GM06990 (cell line): ENCODE results near the gene ASB10.

Source experiments
- DNase-seq: peaks from one replicate; pipeline ENCODE4 v3.0.0-alpha.2; 2011; ENCODE audit not compliant: insufficient read length; ENCODE audit errors: extremely low read depth
- H3K27me3 ChIP-seq: replicated peaks from 2 replicates; pipeline ENCODE4 v1.6.0; 2011; ENCODE audit warnings: low read length; ENCODE audit not compliant: control insufficient read depth, insufficient read depth
- H3K36me3 ChIP-seq: 2 replicates; pipeline ENCODE4 v1.5.1; 2011; ENCODE audit warnings: low read length; ENCODE audit not compliant: control insufficient read depth, insufficient read depth
- H3K4me3 ChIP-seq: replicated peaks from 2 replicates; pipeline ENCODE4 v1.5.1; 2011; ENCODE audit warnings: low read depth, mild to moderate bottlenecking, control low read depth, low read length
- TF ChIP-seq, protein P1 (sequence below): IDR thresholded peaks from 2 replicates; pipeline ENCODE4 v1.5.1; 2011; ENCODE audit warnings: low read length, control low read depth, mild to moderate bottlenecking, inconsistent platforms; ENCODE audit not compliant: insufficient read depth, poor library complexity, severe bottlenecking

Gene ASB10

DNA sequence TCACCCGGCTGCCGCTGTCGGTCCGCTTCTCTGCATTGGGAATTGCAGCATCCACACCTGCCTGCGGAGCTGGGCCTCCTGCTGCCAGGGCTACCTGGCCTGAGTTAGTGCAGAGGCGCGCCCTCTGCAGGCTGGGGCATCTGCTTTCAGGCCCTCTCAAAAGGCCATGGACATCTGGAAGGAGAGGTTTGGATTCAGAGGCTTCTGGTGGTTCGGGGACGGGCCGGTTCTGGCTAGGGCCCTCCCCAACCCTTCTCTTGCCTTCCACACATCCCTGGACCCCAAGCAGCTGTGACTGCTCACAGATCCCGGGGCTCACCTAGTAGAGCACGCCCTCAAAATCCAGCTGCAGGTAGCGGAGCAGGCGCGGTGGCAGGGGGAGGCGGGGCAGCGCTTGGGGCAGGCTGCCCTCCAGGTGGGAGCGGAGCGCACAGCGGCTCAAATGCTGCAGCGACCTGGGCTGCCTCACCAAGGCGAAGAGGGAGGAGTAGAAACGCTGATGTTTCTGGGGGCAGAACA, 11.2 kb downstream of the ASB10 start:
- no peak for DNase-seq
- peaks cover 1% of the 10 kb centered on the region; the same call in 1 of the 2 replicates for H3K27me3 ChIP-seq

DNA sequence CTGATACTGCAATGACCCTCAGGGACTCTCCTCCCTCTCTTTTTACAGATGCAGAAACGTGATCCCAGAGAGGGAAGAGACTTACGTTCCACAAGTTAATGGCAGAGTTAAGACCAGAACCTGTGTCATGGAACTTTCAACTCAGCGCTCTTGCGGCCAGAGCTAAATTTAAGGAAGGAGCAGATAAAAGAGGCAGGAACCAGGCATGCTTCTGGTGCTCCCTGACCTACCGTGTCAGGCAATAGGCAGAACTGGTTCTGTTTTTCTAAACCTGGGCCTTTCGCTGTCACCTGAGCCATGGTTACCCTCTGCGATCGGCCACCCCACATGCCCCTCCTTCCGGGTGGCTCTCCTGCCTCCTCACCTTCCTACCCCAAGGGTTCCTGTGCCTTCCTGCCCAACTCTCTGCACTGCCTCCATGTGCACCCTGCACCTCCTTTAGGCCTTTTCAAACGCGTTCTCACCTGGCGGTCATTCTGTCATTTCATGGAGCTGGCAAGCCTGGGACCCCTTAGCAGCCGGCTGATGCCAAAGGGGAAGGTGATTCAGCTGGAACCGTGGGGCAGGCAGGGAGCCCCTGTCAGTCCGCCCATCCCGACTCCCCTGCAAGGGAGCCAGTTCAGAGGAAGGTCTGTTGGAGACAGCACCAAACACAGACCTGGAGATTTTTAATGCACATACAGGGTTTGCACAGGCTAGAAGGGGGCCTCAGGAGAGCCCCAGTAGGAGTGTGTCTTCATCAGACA, 11.8 kb downstream of the ASB10 start:
- TF ChIP-seq, protein P1, sequence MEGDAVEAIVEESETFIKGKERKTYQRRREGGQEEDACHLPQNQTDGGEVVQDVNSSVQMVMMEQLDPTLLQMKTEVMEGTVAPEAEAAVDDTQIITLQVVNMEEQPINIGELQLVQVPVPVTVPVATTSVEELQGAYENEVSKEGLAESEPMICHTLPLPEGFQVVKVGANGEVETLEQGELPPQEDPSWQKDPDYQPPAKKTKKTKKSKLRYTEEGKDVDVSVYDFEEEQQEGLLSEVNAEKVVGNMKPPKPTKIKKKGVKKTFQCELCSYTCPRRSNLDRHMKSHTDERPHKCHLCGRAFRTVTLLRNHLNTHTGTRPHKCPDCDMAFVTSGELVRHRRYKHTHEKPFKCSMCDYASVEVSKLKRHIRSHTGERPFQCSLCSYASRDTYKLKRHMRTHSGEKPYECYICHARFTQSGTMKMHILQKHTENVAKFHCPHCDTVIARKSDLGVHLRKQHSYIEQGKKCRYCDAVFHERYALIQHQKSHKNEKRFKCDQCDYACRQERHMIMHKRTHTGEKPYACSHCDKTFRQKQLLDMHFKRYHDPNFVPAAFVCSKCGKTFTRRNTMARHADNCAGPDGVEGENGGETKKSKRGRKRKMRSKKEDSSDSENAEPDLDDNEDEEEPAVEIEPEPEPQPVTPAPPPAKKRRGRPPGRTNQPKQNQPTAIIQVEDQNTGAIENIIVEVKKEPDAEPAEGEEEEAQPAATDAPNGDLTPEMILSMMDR = no peak
- Histone ChIP-seq H3K36me3 (no peaks in the 10 kb centered on the region), H3K27me3 (no peaks in the 10 kb centered on the region), H3K4me3 (no peak overlapping the region)
- no peak for DNase-seq

More for the DNA sequence above, 11.2 kb downstream of the ASB10 start:
- no peak overlapping the region for H3K4me3 ChIP-seq
- TF ChIP-seq, protein P1 = peak; percentile 4
- no peaks in the 10 kb centered on the region for H3K36me3 ChIP-seq

DNA sequence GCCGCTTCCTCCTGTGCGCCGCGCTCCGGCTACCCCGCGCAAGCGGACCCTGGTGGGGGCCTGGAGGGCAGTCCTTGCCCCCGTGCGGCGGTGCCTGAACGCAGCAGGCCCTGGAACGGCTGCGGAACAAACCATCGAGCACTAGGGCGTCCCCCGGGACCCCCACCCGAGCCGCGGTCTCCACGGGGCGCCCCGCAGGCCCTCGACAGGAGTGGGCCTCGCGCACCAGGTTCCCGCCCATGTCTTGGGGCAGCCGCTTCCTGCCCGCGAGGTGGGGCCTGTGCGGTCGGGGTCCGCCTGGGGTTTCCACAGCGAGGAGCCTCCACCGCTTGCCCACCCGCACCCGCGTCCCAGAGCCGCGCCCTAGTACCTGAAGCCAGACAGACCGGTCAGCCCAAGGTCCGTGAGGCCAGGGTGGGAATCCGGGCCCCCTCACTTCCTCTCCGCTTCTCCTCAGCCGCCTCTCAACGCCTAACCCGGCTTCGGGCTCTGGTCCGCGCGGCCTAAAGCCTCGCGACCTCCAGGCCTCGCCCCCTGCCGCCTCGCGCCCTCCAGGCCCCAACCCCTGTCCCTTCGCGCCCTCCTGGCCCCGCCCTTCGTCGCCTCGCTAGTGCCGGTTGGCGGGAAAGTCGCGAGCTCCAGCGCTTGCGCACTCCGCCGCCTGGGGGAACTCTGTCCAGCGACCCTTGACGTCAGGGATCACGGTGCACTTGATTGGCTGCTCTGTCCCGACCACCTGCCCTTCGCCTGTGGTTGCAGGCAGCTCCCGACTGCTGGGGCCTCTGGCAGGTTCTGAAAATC, 12.6 kb downstream of the ASB10 start:
- TF ChIP-seq, protein P1 = no peak
- Histone ChIP-seq H3K36me3 (no peaks in the 10 kb centered on the region), H3K27me3 (no peaks in the 10 kb centered on the region), H3K4me3 (no peak overlapping the region)
- no peak for DNase-seq

DNA sequence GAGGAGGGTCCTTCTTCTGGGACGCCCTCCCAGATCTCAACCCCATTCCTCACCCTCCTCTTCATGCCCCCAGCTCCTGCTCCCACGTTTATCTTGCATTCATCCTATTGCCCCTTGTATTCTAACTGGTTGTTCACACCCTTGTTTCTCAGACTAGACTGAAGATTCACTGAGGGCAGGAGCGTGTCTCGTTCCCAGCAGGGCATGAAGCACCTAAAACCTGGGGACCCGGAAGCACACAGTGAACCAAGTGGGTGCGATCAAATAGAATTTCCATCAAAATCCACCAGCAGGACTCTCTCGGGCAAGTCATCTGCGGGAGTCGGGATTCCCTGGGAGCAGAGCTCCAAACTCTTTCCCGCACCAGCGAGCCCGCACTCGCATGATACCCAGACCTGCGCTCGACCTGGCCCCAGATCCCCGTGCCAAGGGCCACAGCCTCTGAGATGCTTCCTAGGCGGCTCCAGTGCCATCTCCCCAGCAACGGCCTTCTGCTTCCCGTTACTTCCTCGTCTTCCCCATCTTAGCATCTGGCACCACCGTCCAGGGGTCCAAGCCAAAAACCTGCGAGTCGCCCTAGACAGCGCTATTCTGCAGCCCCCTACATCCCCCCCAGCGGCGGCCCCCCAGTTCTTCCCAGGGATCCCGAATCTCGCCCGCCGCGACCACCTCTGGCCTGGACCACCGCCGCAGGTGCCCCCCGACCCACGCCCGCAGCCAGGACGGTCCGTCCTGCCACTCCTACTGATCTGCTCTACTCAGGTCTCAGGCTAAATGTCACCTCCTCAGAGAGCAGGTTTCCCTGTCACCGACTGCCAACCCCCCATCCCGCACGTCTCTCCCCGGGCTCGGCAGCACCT, 13.4 kb downstream of the ASB10 start:
- peaks cover 2% of the 10 kb centered on the region; the same call in 1 of the 2 replicates for H3K27me3 ChIP-seq
- no peaks in the 10 kb centered on the region for H3K36me3 ChIP-seq
- no peak for DNase-seq
- no peak overlapping the region for H3K4me3 ChIP-seq
- TF ChIP-seq, protein P1 = no peak
